GM12878 (cell line): Measurements from ENCODE around the gene TIMM50. TPM values are rescaled to one million over a fixed set of nuclear protein-coding genes. Genes with fewer than 3 reads are reported as not detected.

Source experiments
- ATAC-seq: fragments of 200-7000 bp; cut with Tn5 transposase; 3 replicates; pipeline ENCODE4 v1.9.1; 2020; ENCODE audit warnings: mild to moderate bottlenecking, moderate library complexity
- BruUV-seq: library from RNA; stranded (reverse); fragments of 400-500 nt; replicated peaks from 2 replicates; lab custom pipeline; 2021; lab: Mats Ljungman, UMichigan
- CTCF ChIA-PET: fragments of 300-600 bp; sonication (Branson Sonifier 250); formaldehyde crosslinking; extraction: SDS; loops from one replicate; lab custom pipeline; 2021; ENCODE audit warnings: inconsistent platforms; lab: Yijun Ruan, JAX
- POLR2A ChIA-PET: fragments of 350-600 bp; formaldehyde crosslinking; extraction: SDS; loops from one replicate; lab custom pipeline; 2021; ENCODE audit warnings: inconsistent platforms; lab: Charles Lee
- RAD21 ChIA-PET: fragments of 300-600 bp; sonication (Branson Sonifier 250); formaldehyde crosslinking; loops from one replicate; lab custom pipeline; 2023; ENCODE audit warnings: antibody characterized with exemption; ENCODE audit not compliant: unreplicated experiment; lab: Charles Lee
- SMC1A ChIA-PET: fragments of 300-600 bp; sonication (Branson Sonifier 250); formaldehyde crosslinking; loops from one replicate; lab custom pipeline; 2023; ENCODE audit not compliant: unreplicated experiment, uncharacterized antibody; lab: Charles Lee
- DNase-seq: peaks from one replicate; pipeline ENCODE4 v3.0.0-alpha.2; 2011; ENCODE audit warnings: low read depth, low spot score
- FAIRE-seq: peaks from 3 replicates; lab custom pipeline; 2011; peaks lifted over from hg19 to GRCh38; lab: Jason Lieb, UNC
- H2AFZ ChIP-seq: 2 replicates; pipeline ENCODE4 v1.6.0; 2011; ENCODE audit warnings: low read depth, low read length, control low read depth; ENCODE audit not compliant: control insufficient read depth
- H3K27ac ChIP-seq: 2 replicates; pipeline ENCODE4 v1.5.1; 2011; ENCODE audit warnings: control low read depth; ENCODE audit not compliant: control insufficient read depth, insufficient read depth
- H3K27me3 ChIP-seq, 2 experiments: replicated peaks in 1 of 2; 2 replicates each; pipeline versions ENCODE4 v1.6.0 to v1.6.1; 2011; ENCODE audit warnings: low read length in 1 of 2; ENCODE audit not compliant: control insufficient read depth in 2 of 2, insufficient read depth in 2 of 2
- H3K36me3 ChIP-seq, 2 experiments: 2 replicates each; pipeline ENCODE4 v1.5.1; 2011; ENCODE audit warnings: low read length in 1 of 2; ENCODE audit not compliant: control insufficient read depth in 2 of 2, insufficient read depth in 2 of 2
- H3K4me1 ChIP-seq: 2 replicates; pipeline ENCODE4 v1.6.1; 2011; ENCODE audit warnings: mild to moderate bottlenecking, low read length, moderate library complexity, mixed read lengths; ENCODE audit not compliant: control insufficient read depth, insufficient read depth
- H3K4me2 ChIP-seq: 2 replicates; pipeline ENCODE4 v1.6.0; 2011; ENCODE audit warnings: control low read depth; ENCODE audit not compliant: control insufficient read depth, insufficient read depth
- H3K4me3 ChIP-seq: fragments of 200-600 bp; sonication (generic); 2 replicates; pipeline ENCODE4 v1.5.1; 2016
- H3K79me2 ChIP-seq: 2 replicates; pipeline ENCODE4 v1.6.0; 2011; ENCODE audit warnings: low read length; ENCODE audit not compliant: control insufficient read depth, insufficient read depth
- H3K9ac ChIP-seq: 2 replicates; pipeline ENCODE4 v1.8.0; 2011; ENCODE audit warnings: low read length, control low read depth, mixed read lengths; ENCODE audit not compliant: control insufficient read depth, insufficient read depth
- H3K9me3 ChIP-seq: replicated peaks from 3 replicates; pipeline ENCODE4 v1.5.1; 2011; ENCODE audit warnings: mild to moderate bottlenecking, low read length; ENCODE audit not compliant: control insufficient read depth, insufficient read depth
- H4K20me1 ChIP-seq: 2 replicates; pipeline ENCODE4 v1.6.0; 2011; ENCODE audit not compliant: control insufficient read depth, insufficient read depth
- KAT2A ChIP-seq: conservative IDR thresholded peaks from 2 replicates; pipeline ENCODE4 v1.6.1; 2011; ENCODE audit warnings: low read depth, low read length; ENCODE audit not compliant: control insufficient read depth
- PML ChIP-seq: IDR thresholded peaks from 2 replicates; pipeline ENCODE4 v1.6.1; 2012; ENCODE audit warnings: low read length, inconsistent platforms
- POLR2AphosphoS5 ChIP-seq: IDR thresholded peaks from 2 replicates; pipeline ENCODE4 v1.6.1; 2011; ENCODE audit warnings: mild to moderate bottlenecking, low read length, inconsistent platforms
- ZNF217 ChIP-seq: fragments of 450-650 bp; IDR thresholded peaks from 2 replicates; pipeline ENCODE4 v1.6.1; 2017; ENCODE audit warnings: antibody characterized with exemption, mild to moderate bottlenecking
- WGBS: methylation state at CpG from one replicate; pipeline ENCODE4 v1.1.6; 2016; ENCODE audit warnings: low lambda C conversion rate; ENCODE audit not compliant: insufficient replicate concordance, insufficient coverage; ENCODE audit errors: missing lambda C conversion rate; 5-methylcytosine and 5-hydroxymethylcytosine counted together
- in situ Hi-C: fragments of 300-500 bp; cut with MboI; formaldehyde crosslinking; loops from 9 replicates; pipeline ENCODE4 v1.14.3; 2018; ENCODE audit warnings: mixed read lengths
- intact Hi-C: fragments of 100-400 bp; cut with micrococcal nuclease; formaldehyde crosslinking; loops from one replicate; pipeline ENCODE4 v1.14.2; 2022; ENCODE audit not compliant: unreplicated experiment
- polyA plus RNA-seq, 11 experiments: library from polyadenylated mRNA; depleted of rRNA in 4 of 11; unstranded in 6 of 11; stranded (reverse) in 5 of 11; fragments of >200 nt; fragmentation: Nextera tagmentation in 4 of 11; fragmentation: Illumina TruSeq in 1 of 11; extraction: Ambion mirVana in 4 of 11; extraction: Trizol in 1 of 11; gene quantifications; 1 replicate in 1 of 11; 2 replicates in 10 of 11; pipeline versions ENCODE4 v1.2.1 to v1.2.3, GENCODE V29; 2011 to 2016; ENCODE audit warnings: inconsistent platforms in 2 of 11, missing spikeins in 2 of 11, low read depth in 1 of 11
- total RNA-seq, 4 experiments: library from RNA; depleted of rRNA in 3 of 4; stranded (reverse); fragments of >200 nt in 3 of 4; fragmentation: Illumina TruSeq in 1 of 4; extraction: Trizol in 1 of 4; gene quantifications; 2 replicates each; pipeline versions ENCODE4 v1.2.1 to v1.2.3, GENCODE V29; 2013 to 2021
- TF ChIP-seq, protein P1 (sequence below): fragments of 450-650 bp; IDR thresholded peaks from 2 replicates; pipeline ENCODE4 v1.6.1; 2017; ENCODE audit warnings: low read depth, mild to moderate bottlenecking, moderate library complexity

Gene TIMM50
- total and polyA plus RNA-seq, 10 of the 15 experiments (the other 5 are each of a cell fraction or from before 2014, with no cell fraction given) = 15.6 to 146 (median 101) TPM

- TF ChIP-seq, protein P1, sequence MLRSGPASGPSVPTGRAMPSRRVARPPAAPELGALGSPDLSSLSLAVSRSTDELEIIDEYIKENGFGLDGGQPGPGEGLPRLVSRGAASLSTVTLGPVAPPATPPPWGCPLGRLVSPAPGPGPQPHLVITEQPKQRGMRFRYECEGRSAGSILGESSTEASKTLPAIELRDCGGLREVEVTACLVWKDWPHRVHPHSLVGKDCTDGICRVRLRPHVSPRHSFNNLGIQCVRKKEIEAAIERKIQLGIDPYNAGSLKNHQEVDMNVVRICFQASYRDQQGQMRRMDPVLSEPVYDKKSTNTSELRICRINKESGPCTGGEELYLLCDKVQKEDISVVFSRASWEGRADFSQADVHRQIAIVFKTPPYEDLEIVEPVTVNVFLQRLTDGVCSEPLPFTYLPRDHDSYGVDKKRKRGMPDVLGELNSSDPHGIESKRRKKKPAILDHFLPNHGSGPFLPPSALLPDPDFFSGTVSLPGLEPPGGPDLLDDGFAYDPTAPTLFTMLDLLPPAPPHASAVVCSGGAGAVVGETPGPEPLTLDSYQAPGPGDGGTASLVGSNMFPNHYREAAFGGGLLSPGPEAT = peak; percentile 86
- no peak for TF ChIP-seq KAT2A
Observed at GRCh38 chr19:39480337-39481228, at the start of gene TIMM50 (continued).

DNA sequence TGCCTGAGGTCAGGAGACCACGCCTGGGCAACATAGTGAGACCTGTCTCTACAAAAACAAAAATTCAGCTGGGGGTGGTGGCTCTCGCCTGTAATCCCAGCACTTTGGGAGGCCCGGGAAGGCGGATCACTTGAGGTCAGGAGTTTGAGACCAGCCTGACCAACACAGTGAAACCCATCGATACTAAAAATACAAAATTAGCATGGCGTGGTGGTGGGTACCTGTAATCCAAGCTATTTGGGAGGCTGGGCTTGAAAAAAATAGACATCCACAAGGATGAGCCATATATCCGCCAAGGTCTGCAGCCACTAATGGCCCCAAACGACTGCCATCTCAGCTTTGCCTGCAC is 48.0 kb upstream of the TIMM50 start:
- H3K27me3 ChIP-seq = no peaks in the 10 kb centered on the region
- DNase-seq (no peak), FAIRE-seq (no peak), ATAC-seq (no peak)
- H3K4me1 ChIP-seq = peaks cover 36% of the 10 kb centered on the region
- ChIA-PET CTCF (interaction anchor here (1.1 to 1.7 kb wide), 4 partner anchors 21 to 70 kb away, joined by 3 to 4 read pairs (median 3); partner anchors contain the start of gene PLEKHG2), RAD21 (no interaction called here), SMC1A (interaction anchor here (0.6 to 1.6 kb wide), 2 partner anchors 18 to 77 kb away, joined by 3 to 4 read pairs; no protein-coding TSS in a partner anchor), POLR2A (interaction anchor here (0.9 to 1.5 kb wide), 2 partner anchors 18 to 36 kb away, joined by 3 to 6 read pairs; no protein-coding TSS in a partner anchor)
- H3K36me3 ChIP-seq = peaks cover 10 to 15% of the 10 kb centered on the region in 2 experiments
- BruUV-seq = no TSS peak
- intact Hi-C loops = no loop called here
- H3K9me3 ChIP-seq = no peaks in the 10 kb centered on the region
- WGBS = 78% methylated on average over 8 of the region's 8 CpGs
- no peak overlapping the region for H3K27ac ChIP-seq
- no peak overlapping the region for H3K9ac ChIP-seq
- no peaks in the 10 kb centered on the region; the same call in 1 of the 2 replicates for H4K20me1 ChIP-seq
- H3K79me2 ChIP-seq = peaks cover 36% of the 10 kb centered on the region
- no peak overlapping the region for H2AFZ ChIP-seq
- no peak overlapping the region for H3K4me3 ChIP-seq
- in situ Hi-C loops = no loop called here
- peak; percentile 46; the same call in 1 of the 2 replicates for TF ChIP-seq POLR2AphosphoS5
- no peak for TF ChIP-seq ZNF217
- 0 out of 2 replicates have a peak, but pooled peaks have one; percentile 3 for TF ChIP-seq PML
- H3K4me2 ChIP-seq = peak overlapping the region; percentile 44
